GM18868 (cell line): ENCODE results near the gene GET4.
"Not testable (repeated sequence)": the region's sequence is repeated elsewhere in the genome, so short reads cannot be mapped to it uniquely, and the experiment has no call there.

Source experiments
- ATAC-seq: cut with Tn5 transposase; IDR thresholded peaks from one replicate; pipeline ENCODE4 v1.9.1; 2021; ENCODE audit warnings: mild to moderate bottlenecking, moderate library complexity; ENCODE audit not compliant: unreplicated experiment

GET4 gene

GRCh38 chr7:925601-926000 lies 49.2 kb downstream of the GET4 start:
- no peak for ATAC-seq

GRCh38 chr7:926061-927030 lies 50.0 kb downstream of the GET4 start:
- no peak for ATAC-seq

GRCh38 chr7:927031-927671 lies 50.8 kb downstream of the GET4 start:
- no peak for ATAC-seq

GRCh38 chr7:929311-929711 lies 53.0 kb downstream of the GET4 start:
- no peak for ATAC-seq

- no peak for ATAC-seq
These were observed 54.8 kb downstream of the GET4 start for GRCh38 chr7:930975-931758.

- no peak for ATAC-seq
These were observed 55.7 kb downstream of the GET4 start for GRCh38 chr7:931871-932650.

- ATAC-seq: no peak
These were observed 56.3 kb downstream of the GET4 start for GRCh38 chr7:932651-932975.

GRCh38 chr7:934469-935163 lies 58.3 kb downstream of the GET4 start:
- no peak for ATAC-seq

- ATAC-seq: no peak
These were observed 59.0 kb downstream of the GET4 start for GRCh38 chr7:935164-935873.

GRCh38 chr7:935874-936385 lies 59.6 kb downstream of the GET4 start:
- ATAC-seq: no peak

- ATAC-seq: peak; percentile 84
These were observed 60.2 kb downstream of the GET4 start for GRCh38 chr7:936386-937054.

GRCh38 chr7:937856-938484 lies 61.6 kb downstream of the GET4 start:
- ATAC-seq: no peak

- no peak for ATAC-seq
These were observed 62.3 kb downstream of the GET4 start for GRCh38 chr7:938546-939185.

- ATAC-seq: no peak
These were observed 63.5 kb downstream of the GET4 start for GRCh38 chr7:939843-940242.

GRCh38 chr7:940599-941408 lies 64.5 kb downstream of the GET4 start:
- ATAC-seq: no peak

- not testable (repeated sequence) for ATAC-seq
These were observed 67.4 kb downstream of the GET4 start for GRCh38 chr7:943793-944192.

GRCh38 chr7:944744-945143 lies 68.4 kb downstream of the GET4 start:
- ATAC-seq: no peak
